B cell (primary cell): ENCODE data around the gene TCERG1L.

Experiments used
- CTCF ChIP-seq: fragments of 200-600 bp; IDR thresholded peaks from one replicate; pipeline ENCODE4 v1.8.0; 2022; ENCODE audit warnings: antibody characterized with exemption, mild to moderate bottlenecking
- EZH2 ChIP-seq: IDR thresholded peaks from 2 replicates; pipeline ENCODE4 v1.6.1; 2012; ENCODE audit warnings: borderline replicate concordance, low read depth, mild to moderate bottlenecking, moderate library complexity, low read length; ENCODE audit not compliant: insufficient read depth, poor library complexity, severe bottlenecking

- TF ChIP-seq CTCF (no peak), EZH2 (no peak)
These were observed 117.6 kb downstream of the TCERG1L start for GRCh38 chr10:131193923-131194322.
